Astrocyte of the cerebellum (primary cell): Measurements from ENCODE around the gene HSPA12A.

Experiments
- DNase-seq: peaks from one replicate; pipeline ENCODE4 v3.0.0-alpha.2; 2011; ENCODE audit warnings: low read depth
- H3K4me3 ChIP-seq: 2 replicates; pipeline ENCODE4 v1.5.1; 2011; ENCODE audit warnings: mild to moderate bottlenecking, low read depth, low read length, moderate library complexity
- CTCF ChIP-seq: IDR thresholded peaks from 2 replicates; pipeline ENCODE4 v1.5.1; 2012; ENCODE audit warnings: low read length, low read depth, moderate library complexity, mild to moderate bottlenecking; ENCODE audit errors: missing control alignments
- in situ Hi-C: cut with HindIII; loops from 2 replicates; pipeline ENCODE4 v1.10.0; 2017; ENCODE audit warnings: low sequenced_read_pairs

HSPA12A gene

GRCh38 chr10:116742367-116743265 lies at the start of gene HSPA12A:
HSPA12A (minus strand) TSS chr10:116742566; CDS start chr10:116742469, 97 bp downstream.
- no peak for TF ChIP-seq CTCF
- H3K4me3 ChIP-seq = peak within 1 kb of the TSS; percentile 50
- DNase-seq = no peak
- in situ Hi-C loops = no loop called here

GRCh38 chr10:116791241-116791640 lies 48.9 kb upstream of the HSPA12A start:
- TF ChIP-seq CTCF = no peak
- in situ Hi-C loops = no loop called here
- no peak for DNase-seq

GRCh38 chr10:116787893-116788665 lies 45.7 kb upstream of the HSPA12A start:
- DNase-seq = peak; percentile 35
- H3K4me3 ChIP-seq = peak overlapping the region; percentile 18
- peak; percentile 98 for TF ChIP-seq CTCF
- in situ Hi-C loops = no loop called here

More at GRCh38 chr10:116791241-116791640, 48.9 kb upstream of the HSPA12A start:
- H3K4me3 ChIP-seq = no peak overlapping the region

- DNase-seq = no peak
- in situ Hi-C loops = no loop called here
- TF ChIP-seq CTCF = no peak
- H3K4me3 ChIP-seq = no peak overlapping the region
Measured at GRCh38 chr10:116787053-116787659, 44.8 kb upstream of the HSPA12A start.

- TF ChIP-seq CTCF = no peak
- in situ Hi-C loops = no loop called here
- DNase-seq = no peak
- H3K4me3 ChIP-seq = no peak overlapping the region
Measured at GRCh38 chr10:116785867-116786266, 43.5 kb upstream of the HSPA12A start.

- no peak for DNase-seq
- no peak for TF ChIP-seq CTCF
- no peak overlapping the region for H3K4me3 ChIP-seq
- in situ Hi-C loops = no loop called here
Measured at GRCh38 chr10:116785282-116785681, 42.9 kb upstream of the HSPA12A start.
